Measurements from ENCODE around the gene ZBTB38.

The ZBTB38 gene

GRCh38 chr3:141388395-141388794 is 20.1 kb downstream of the ZBTB38 start:
- DNase-seq (ENCODE audit: low read depth) = no peak

GRCh38 chr3:141388823-141389621 is 20.7 kb downstream of the ZBTB38 start:
- no peak for DNase-seq (ENCODE audit: low read depth)

GRCh38 chr3:141389703-141390102 is 21.4 kb downstream of the ZBTB38 start:
- DNase-seq (ENCODE audit: low read depth) = no peak

GRCh38 chr3:141390747-141391146 is 22.4 kb downstream of the ZBTB38 start:
- DNase-seq (ENCODE audit: low read depth) = no peak

- DNase-seq (ENCODE audit: low read depth) = no peak
Observed at GRCh38 chr3:141391298-141391990, 23.1 kb downstream of the ZBTB38 start.

GRCh38 chr3:141391991-141392316 is 23.6 kb downstream of the ZBTB38 start:
- DNase-seq (ENCODE audit: low read depth) = no peak

- DNase-seq (ENCODE audit: low read depth) = no peak
Observed at GRCh38 chr3:141392416-141392815, 24.1 kb downstream of the ZBTB38 start.

- DNase-seq (ENCODE audit: low read depth) = no peak
Observed at GRCh38 chr3:141392897-141393734, 24.8 kb downstream of the ZBTB38 start.

- DNase-seq (ENCODE audit: low read depth) = no peak
Observed at GRCh38 chr3:141393735-141394076, 25.4 kb downstream of the ZBTB38 start.

- DNase-seq (ENCODE audit: low read depth) = no peak
Observed at GRCh38 chr3:141394560-141394959, 26.3 kb downstream of the ZBTB38 start.

- no peak for DNase-seq (ENCODE audit: low read depth)
Observed at GRCh38 chr3:141395005-141395589, 26.8 kb downstream of the ZBTB38 start.

- DNase-seq (ENCODE audit: low read depth) = no peak
Observed at GRCh38 chr3:141397996-141398395, 29.7 kb downstream of the ZBTB38 start.

GRCh38 chr3:141399200-141399599 is 30.9 kb downstream of the ZBTB38 start:
- no peak for DNase-seq (ENCODE audit: low read depth)

- no peak for DNase-seq (ENCODE audit: low read depth)
Observed at GRCh38 chr3:141400073-141400971, 32.0 kb downstream of the ZBTB38 start.

- DNase-seq (ENCODE audit: low read depth) = no peak
Observed at GRCh38 chr3:141401095-141401494, 32.8 kb downstream of the ZBTB38 start.

GRCh38 chr3:141401573-141402475 is 33.5 kb downstream of the ZBTB38 start:
- no peak for DNase-seq (ENCODE audit: low read depth)

GRCh38 chr3:141402476-141403171 is 34.3 kb downstream of the ZBTB38 start:
- no peak for DNase-seq (ENCODE audit: low read depth)

- no peak for DNase-seq (ENCODE audit: low read depth)
Observed at GRCh38 chr3:141403576-141403975, 35.3 kb downstream of the ZBTB38 start.

GRCh38 chr3:141405025-141405424 is 36.7 kb downstream of the ZBTB38 start:
- DNase-seq (ENCODE audit: low read depth) = peak; percentile 69

- no peak for DNase-seq (ENCODE audit: low read depth)
Observed at GRCh38 chr3:141405591-141405990, 37.3 kb downstream of the ZBTB38 start.

Data from HS-5 (cell line).